HepG2 (cell line): ENCODE measurements around the gene MRPS18C. TPM values are rescaled to one million over a fixed set of nuclear protein-coding genes. Genes with fewer than 3 reads are reported as not detected.
A peak's percentile ranks its signal among the peaks of the same experiment; 100 is the strongest.

Experiments used
- CBFB ChIP-seq: sonication (generic); formaldehyde crosslinking; IDR thresholded peaks from 2 replicates; pipeline ENCODE4 v1.4.0; 2020; ENCODE audit warnings: missing genetic modification reagents
- CHD2 ChIP-seq: IDR thresholded peaks from 2 replicates; pipeline ENCODE4 v1.6.1; 2011; ENCODE audit warnings: low read depth, low read length, improper control_type of control experiment
- ELF4 ChIP-seq: sonication (generic); formaldehyde crosslinking; IDR thresholded peaks from 2 replicates; pipeline ENCODE4 v1.5.0; 2020; ENCODE audit warnings: missing genetic modification reagents, mild to moderate bottlenecking, moderate library complexity, borderline replicate concordance
- GTF2F1 ChIP-seq: fragments of 150-350 bp; IDR thresholded peaks from 2 replicates; pipeline ENCODE4 v1.6.1; 2014; ENCODE audit warnings: low read length
- HMG20B ChIP-seq: conservative IDR thresholded peaks from 2 replicates; pipeline ENCODE4 v1.6.1; 2016; ENCODE audit warnings: missing genetic modification reagents, missing compliant biosample characterization
- HNRNPK ChIP-seq: fragments of 200-400 bp; formaldehyde crosslinking; IDR thresholded peaks from 2 replicates; pipeline ENCODE4 v1.6.1; 2018; ENCODE audit warnings: low read length, low read depth, moderate library complexity, mild to moderate bottlenecking; ENCODE audit not compliant: poor library complexity, severe bottlenecking
- PCBP2 ChIP-seq: fragments of 200-400 bp; formaldehyde crosslinking; optimal IDR thresholded peaks from 2 replicates; pipeline ENCODE3; 2018; ENCODE audit warnings: low read length, low read depth; ENCODE audit not compliant: poor library complexity, severe bottlenecking
- SSRP1 ChIP-seq: IDR thresholded peaks from 2 replicates; pipeline ENCODE4 v1.6.1; 2016; ENCODE audit warnings: control low read depth
- ZKSCAN1 ChIP-seq: fragments of 150-350 bp; IDR thresholded peaks from 2 replicates; pipeline ENCODE4 v1.6.1; 2014; ENCODE audit warnings: low read length
- ZNF205 ChIP-seq: IDR thresholded peaks from 2 replicates; pipeline ENCODE4 v1.6.1; 2018; ENCODE audit warnings: missing biosample characterization, missing genetic modification reagents
- ZNF577 ChIP-seq: sonication (generic); formaldehyde crosslinking; IDR thresholded peaks from 2 replicates; pipeline ENCODE4 v1.4.0; 2020; ENCODE audit warnings: mild to moderate bottlenecking, low read depth, missing genetic modification reagents, borderline replicate concordance
- ZZZ3 ChIP-seq: sonication (generic); formaldehyde crosslinking; IDR thresholded peaks from 2 replicates; pipeline ENCODE4 v1.4.0; 2020; ENCODE audit warnings: missing genetic modification reagents, mild to moderate bottlenecking, borderline replicate concordance
- polyA plus RNA-seq, 8 experiments: library from polyadenylated mRNA; depleted of rRNA in 3 of 8; stranded (reverse) in 7 of 8; unstranded in 1 of 8; fragments of >200 nt; fragmentation: Illumina TruSeq in 4 of 8; extraction: Trizol in 4 of 8; gene quantifications; 2 replicates each; pipeline versions ENCODE4 v1.2.1 to v1.2.3, GENCODE V29; 2011 to 2016; ENCODE audit warnings: low read depth in 4 of 8, missing spikeins in 1 of 8, mixed read lengths in 1 of 8; ENCODE audit not compliant: insufficient read depth in 1 of 8
- total RNA-seq, 5 experiments: library from RNA; depleted of rRNA; stranded (reverse); fragments of >200 nt; fragmentation: Illumina TruSeq; extraction: Trizol; gene quantifications; 2 replicates each; pipeline ENCODE4 v1.2.3, GENCODE V29; 2016; ENCODE audit warnings: low read depth in 1 of 5
- TF ChIP-seq, protein P1 (sequence below): sonication (generic); formaldehyde crosslinking; IDR thresholded peaks from 2 replicates; pipeline ENCODE4 v1.4.0; 2020; ENCODE audit warnings: low read depth, missing genetic modification reagents
- TF ChIP-seq, protein P2 (sequence below): conservative IDR thresholded peaks from 2 replicates; pipeline ENCODE4 v1.6.1; 2018; ENCODE audit warnings: missing genetic modification reagents
- TF ChIP-seq, protein P3 (sequence below): sonication (generic); formaldehyde crosslinking; IDR thresholded peaks from 2 replicates; pipeline ENCODE4 v1.5.1; 2020; ENCODE audit warnings: missing genetic modification reagents, mild to moderate bottlenecking, borderline replicate concordance
- TF ChIP-seq, protein P4 (sequence below): sonication (generic); formaldehyde crosslinking; IDR thresholded peaks from 2 replicates; pipeline ENCODE4 v1.4.0; 2020; ENCODE audit warnings: missing genetic modification reagents, mild to moderate bottlenecking, borderline replicate concordance
- TF ChIP-seq, protein P5 (sequence below): IDR thresholded peaks from 2 replicates; pipeline ENCODE4 v1.6.1; 2012; ENCODE audit warnings: low read depth, low read length, improper control_type of control experiment

MRPS18C gene
- total and polyA plus RNA-seq, 2 of the 13 experiments (the other 11 are each of a cell fraction or from before 2014, with no cell fraction given) = 45.4 to 124 TPM

DNA sequence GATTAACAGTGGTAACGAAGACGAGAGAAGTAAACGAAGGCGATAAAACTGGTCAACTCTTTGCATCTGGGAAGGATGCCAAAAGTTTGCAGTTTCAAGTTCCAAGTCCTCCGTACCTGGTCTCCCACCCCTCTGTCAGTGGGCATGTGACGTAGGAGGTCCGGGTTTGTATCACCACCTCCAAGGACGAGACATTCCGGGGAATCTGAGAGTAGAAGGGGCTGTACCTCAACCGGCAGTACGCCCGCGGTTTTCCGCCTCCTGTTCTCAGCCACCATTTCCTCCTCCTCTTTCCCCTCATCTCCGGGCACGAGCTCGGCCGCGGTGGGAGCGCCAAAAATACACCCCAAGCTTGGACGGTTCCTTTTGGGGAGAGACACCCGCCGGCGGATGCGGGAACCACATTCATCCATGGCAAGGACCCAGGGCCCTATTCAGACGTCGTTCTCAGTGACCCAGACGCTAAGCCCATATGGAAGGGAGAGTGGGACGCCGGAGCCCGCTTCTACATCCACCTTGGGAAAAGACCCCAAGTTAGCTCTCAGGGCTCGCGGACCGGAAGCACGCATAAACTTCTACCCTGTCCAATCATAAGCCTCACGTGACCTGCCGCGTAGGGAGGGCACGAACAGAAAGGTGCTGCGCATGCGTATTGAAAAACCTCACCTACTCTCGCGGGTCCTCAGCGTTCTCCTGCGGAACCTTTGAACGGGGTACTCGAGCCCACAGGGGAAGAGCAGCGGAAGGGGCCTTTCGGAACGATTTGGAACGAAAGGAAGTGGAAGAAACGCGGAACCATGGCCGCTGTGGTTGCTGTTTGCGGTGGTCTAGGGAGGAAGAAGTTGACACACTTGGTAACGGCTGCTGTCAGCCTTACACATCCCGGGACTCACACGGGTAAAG is at the start of gene MRPS18C, which contains the start of gene HELQ (continued):
- TF ChIP-seq, protein P1, sequence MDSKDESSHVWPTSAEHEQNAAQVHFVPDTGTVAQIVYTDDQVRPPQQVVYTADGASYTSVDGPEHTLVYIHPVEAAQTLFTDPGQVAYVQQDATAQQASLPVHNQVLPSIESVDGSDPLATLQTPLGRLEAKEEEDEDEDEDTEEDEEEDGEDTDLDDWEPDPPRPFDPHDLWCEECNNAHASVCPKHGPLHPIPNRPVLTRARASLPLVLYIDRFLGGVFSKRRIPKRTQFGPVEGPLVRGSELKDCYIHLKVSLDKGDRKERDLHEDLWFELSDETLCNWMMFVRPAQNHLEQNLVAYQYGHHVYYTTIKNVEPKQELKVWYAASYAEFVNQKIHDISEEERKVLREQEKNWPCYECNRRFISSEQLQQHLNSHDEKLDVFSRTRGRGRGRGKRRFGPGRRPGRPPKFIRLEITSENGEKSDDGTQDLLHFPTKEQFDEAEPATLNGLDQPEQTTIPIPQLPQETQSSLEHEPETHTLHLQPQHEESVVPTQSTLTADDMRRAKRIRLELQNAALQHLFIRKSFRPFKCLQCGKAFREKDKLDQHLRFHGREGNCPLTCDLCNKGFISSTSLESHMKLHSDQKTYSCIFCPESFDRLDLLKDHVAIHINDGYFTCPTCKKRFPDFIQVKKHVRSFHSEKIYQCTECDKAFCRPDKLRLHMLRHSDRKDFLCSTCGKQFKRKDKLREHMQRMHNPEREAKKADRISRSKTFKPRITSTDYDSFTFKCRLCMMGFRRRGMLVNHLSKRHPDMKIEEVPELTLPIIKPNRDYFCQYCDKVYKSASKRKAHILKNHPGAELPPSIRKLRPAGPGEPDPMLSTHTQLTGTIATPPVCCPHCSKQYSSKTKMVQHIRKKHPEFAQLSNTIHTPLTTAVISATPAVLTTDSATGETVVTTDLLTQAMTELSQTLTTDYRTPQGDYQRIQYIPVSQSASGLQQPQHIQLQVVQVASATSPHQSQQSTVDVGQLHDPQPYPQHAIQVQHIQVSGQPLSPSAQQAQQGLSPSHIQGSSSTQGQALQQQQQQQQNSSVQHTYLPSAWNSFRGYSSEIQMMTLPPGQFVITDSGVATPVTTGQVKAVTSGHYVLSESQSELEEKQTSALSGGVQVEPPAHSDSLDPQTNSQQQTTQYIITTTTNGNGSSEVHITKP (CRISPR knock-in tag) = peak; percentile 82
- TF ChIP-seq, protein P2, sequence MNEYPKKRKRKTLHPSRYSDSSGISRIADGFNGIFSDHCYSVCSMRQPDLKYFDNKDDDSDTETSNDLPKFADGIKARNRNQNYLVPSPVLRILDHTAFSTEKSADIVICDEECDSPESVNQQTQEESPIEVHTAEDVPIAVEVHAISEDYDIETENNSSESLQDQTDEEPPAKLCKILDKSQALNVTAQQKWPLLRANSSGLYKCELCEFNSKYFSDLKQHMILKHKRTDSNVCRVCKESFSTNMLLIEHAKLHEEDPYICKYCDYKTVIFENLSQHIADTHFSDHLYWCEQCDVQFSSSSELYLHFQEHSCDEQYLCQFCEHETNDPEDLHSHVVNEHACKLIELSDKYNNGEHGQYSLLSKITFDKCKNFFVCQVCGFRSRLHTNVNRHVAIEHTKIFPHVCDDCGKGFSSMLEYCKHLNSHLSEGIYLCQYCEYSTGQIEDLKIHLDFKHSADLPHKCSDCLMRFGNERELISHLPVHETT (CRISPR knock-in tag) = peak; percentile 86
- TF ChIP-seq GTF2F1 (peak; percentile 22; the same call in 1 of the 2 replicates), ZKSCAN1 (0 out of 2 replicates have a peak, but pooled peaks have one; percentile 42), ELF4 (peak; percentile 93), ZZZ3 (CRISPR knock-in tag) (peak; percentile 41; the same call in 1 of the 2 replicates), PCBP2 (no peak), ZNF205 (CRISPR knock-in tag) (peak; percentile 93), HMG20B (CRISPR knock-in tag) (peak; percentile 50), CHD2 (peak; percentile 96), CBFB (CRISPR knock-in tag) (peak; percentile 92; the same call in 1 of the 2 replicates), HNRNPK (no peak), SSRP1 (peak; percentile 38; the same call in 1 of the 2 replicates), ZNF577 (CRISPR knock-in tag) (no peak)
- TF ChIP-seq, protein P3, sequence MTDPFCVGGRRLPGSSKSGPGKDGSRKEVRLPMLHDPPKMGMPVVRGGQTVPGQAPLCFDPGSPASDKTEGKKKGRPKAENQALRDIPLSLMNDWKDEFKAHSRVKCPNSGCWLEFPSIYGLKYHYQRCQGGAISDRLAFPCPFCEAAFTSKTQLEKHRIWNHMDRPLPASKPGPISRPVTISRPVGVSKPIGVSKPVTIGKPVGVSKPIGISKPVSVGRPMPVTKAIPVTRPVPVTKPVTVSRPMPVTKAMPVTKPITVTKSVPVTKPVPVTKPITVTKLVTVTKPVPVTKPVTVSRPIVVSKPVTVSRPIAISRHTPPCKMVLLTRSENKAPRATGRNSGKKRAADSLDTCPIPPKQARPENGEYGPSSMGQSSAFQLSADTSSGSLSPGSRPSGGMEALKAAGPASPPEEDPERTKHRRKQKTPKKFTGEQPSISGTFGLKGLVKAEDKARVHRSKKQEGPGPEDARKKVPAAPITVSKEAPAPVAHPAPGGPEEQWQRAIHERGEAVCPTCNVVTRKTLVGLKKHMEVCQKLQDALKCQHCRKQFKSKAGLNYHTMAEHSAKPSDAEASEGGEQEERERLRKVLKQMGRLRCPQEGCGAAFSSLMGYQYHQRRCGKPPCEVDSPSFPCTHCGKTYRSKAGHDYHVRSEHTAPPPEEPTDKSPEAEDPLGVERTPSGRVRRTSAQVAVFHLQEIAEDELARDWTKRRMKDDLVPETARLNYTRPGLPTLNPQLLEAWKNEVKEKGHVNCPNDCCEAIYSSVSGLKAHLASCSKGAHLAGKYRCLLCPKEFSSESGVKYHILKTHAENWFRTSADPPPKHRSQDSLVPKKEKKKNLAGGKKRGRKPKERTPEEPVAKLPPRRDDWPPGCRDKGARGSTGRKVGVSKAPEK (CRISPR knock-in tag) = no peak
- TF ChIP-seq, protein P4, sequence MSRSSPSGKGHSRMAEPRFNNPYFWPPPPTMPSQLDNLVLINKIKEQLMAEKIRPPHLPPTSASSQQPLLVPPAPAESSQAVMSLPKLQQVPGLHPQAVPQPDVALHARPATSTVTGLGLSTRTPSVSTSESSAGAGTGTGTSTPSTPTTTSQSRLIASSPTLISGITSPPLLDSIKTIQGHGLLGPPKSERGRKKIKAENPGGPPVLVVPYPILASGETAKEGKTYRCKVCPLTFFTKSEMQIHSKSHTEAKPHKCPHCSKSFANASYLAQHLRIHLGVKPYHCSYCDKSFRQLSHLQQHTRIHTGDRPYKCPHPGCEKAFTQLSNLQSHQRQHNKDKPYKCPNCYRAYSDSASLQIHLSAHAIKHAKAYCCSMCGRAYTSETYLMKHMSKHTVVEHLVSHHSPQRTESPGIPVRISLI = peak; percentile 11; the same call in 1 of the 2 replicates
- TF ChIP-seq, protein P5, sequence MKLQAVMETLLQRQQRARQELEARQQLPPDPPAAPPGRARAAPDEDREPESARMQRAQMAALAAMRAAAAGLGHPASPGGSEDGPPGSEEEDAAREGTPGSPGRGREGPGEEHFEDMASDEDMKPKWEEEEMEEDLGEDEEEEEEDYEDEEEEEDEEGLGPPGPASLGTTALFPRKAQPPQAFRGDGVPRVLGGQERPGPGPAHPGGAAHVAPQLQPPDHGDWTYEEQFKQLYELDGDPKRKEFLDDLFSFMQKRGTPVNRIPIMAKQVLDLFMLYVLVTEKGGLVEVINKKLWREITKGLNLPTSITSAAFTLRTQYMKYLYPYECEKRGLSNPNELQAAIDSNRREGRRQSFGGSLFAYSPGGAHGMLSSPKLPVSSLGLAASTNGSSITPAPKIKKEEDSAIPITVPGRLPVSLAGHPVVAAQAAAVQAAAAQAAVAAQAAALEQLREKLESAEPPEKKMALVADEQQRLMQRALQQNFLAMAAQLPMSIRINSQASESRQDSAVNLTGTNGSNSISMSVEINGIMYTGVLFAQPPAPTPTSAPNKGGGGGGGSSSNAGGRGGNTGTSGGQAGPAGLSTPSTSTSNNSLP = peak; percentile 67
